ENCODE results near the gene ANKFY1. TPM values are rescaled to one million over a fixed set of nuclear protein-coding genes. Genes with fewer than 3 reads are reported as not detected.

ANKFY1 gene
- total and polyA plus RNA-seq, 9 of the 15 experiments (the other 6 are each of a cell fraction or from before 2014, with no cell fraction given), result 4.3 to 25.6 (median 12.2) TPM

DNA sequence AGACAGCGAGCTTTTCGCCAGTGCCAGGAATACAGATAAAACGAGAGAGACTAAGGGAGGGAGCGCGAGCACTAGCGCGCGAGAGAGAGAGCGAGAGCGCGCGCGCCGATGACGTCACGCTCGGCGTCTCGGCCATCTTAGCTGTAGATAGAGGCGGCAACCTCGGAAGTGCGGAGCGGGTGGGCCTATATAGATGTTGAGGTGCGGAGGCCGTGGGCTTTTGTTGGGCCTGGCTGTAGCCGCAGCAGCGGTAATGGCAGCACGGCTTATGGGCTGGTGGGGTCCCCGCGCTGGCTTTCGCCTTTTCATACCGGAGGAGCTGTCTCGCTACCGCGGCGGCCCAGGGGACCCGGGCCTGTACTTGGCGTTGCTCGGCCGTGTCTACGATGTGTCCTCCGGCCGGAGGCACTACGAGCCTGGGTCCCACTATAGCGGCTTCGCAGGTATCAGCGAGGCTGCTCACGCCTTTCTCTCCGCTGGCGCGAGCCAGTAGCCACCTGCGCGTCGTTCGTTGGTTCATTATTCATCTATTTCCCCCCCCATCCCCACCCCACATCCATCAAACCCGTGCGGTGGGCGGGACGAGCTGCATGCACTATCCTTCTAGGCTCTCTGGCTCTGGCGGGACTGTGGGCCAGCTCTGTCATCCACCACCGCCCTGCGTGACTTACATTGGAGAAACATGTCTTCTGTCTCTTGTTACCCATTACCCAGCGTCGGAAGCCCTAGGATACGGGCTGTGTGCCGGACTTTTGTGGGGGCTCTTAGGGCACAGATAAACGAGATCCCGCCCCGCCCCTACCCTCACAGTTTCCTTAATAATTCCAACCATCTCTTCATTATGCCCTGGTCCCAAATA lies 120.0 kb downstream of the ANKFY1 start (continued):
- TF ChIP-seq ZBTB49 (CRISPR knock-in tag; IDR thresholded peaks at IDR 0.05; ENCODE audit: borderline replicate concordance), result no peak
- no peak for TF ChIP-seq HOXB6 (CRISPR knock-in tag; IDR thresholded peaks at IDR 0.05; ENCODE audit: borderline replicate concordance)
- no peak for TF ChIP-seq NCOA2 (IDR thresholded peaks at IDR 0.05; ENCODE audit: partially characterized antibody in 2 of 2)
- no peak for TF ChIP-seq STAT6 (CRISPR knock-in tag; IDR thresholded peaks at IDR 0.05)
- TF ChIP-seq, protein P1, sequence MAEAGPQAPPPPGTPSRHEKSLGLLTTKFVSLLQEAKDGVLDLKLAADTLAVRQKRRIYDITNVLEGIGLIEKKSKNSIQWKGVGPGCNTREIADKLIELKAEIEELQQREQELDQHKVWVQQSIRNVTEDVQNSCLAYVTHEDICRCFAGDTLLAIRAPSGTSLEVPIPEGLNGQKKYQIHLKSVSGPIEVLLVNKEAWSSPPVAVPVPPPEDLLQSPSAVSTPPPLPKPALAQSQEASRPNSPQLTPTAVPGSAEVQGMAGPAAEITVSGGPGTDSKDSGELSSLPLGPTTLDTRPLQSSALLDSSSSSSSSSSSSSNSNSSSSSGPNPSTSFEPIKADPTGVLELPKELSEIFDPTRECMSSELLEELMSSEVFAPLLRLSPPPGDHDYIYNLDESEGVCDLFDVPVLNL (CRISPR knock-in tag; IDR thresholded peaks at IDR 0.05; ENCODE audit: low read depth), result no peak
- no peak for TF ChIP-seq HNRNPH1 (optimal IDR thresholded peaks at IDR 0.05; ENCODE audit: low read depth, low read length)
- TF ChIP-seq SLC30A9 (CRISPR knock-in tag; IDR thresholded peaks at IDR 0.05), result no peak
- TF ChIP-seq ZNF143 (CRISPR knock-in tag; IDR thresholded peaks at IDR 0.05), result no peak
- no peak for TF ChIP-seq STAT5B (CRISPR knock-in tag; IDR thresholded peaks at IDR 0.05)
- no peak for TF ChIP-seq NCOA4 (IDR thresholded peaks at IDR 0.05; ENCODE audit: partially characterized antibody)
- TF ChIP-seq KAT2B (IDR thresholded peaks at IDR 0.05; ENCODE audit: low read depth, low read length), result no peak
- peak; percentile 75; the same call in 1 of the 2 replicates for TF ChIP-seq CHD2 (IDR thresholded peaks at IDR 0.05; ENCODE audit: low read depth, low read length)
- no peak for TF ChIP-seq DMBX1 (CRISPR knock-in tag; IDR thresholded peaks at IDR 0.05; ENCODE audit: borderline replicate concordance)
- TF ChIP-seq IRF9 (tag; IDR thresholded peaks at IDR 0.05), result no peak
- no peak for TF ChIP-seq MAFF (IDR thresholded peaks at IDR 0.05; ENCODE audit: low read length)
- no peak for TF ChIP-seq ZBTB1 (CRISPR knock-in tag; IDR thresholded peaks at IDR 0.05; ENCODE audit: borderline replicate concordance, low read depth)

Measured in K562 (cell line).